Measurements from ENCODE around the gene CDC42BPB.
A peak's percentile ranks its signal among the peaks of the same experiment; 100 is the strongest.

CDC42BPB gene

GRCh38 chr14:103095210-103095778, 37.9 kb upstream of the CDC42BPB start:
- DNase-seq = no peak

DNA sequence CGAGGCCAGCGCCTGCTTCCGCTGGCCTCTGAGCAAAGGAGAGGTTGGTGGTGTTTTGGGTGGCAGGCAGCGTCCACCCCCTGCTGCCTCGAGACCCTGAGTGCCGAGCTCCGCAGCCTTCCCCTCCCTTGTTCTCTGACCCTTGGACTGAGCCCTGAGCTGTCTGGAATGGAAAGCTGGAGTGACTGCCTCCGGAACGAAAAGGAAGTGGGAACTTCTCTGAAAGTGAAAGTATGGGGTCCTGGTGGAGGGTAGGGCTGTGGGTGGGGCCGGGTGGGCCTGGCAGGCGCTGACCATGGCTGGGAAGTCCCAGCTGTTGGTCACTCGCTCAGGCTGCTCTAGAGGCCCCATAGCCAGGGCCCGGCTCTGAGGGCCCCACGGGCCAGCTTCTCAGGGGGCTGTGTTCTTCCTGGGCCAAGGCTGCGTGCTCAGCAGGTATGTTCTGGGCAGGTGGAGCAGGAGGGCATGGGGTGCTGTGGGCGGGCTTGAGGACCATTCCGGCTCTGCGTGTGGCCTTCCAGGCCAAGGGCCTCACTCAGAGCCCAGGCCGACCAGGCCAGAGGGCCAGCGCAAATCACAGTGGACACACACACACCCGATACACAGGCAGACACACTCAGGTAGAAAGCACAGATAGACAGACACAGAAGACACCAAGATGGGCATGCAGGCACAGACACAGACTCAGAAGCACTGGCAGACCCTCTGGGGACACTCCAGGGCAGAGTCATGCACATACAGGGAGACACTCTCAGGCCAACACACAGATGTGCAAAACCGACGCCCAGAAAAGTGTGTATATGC, 37.3 kb upstream of the CDC42BPB start, which contains the start of gene EXOC3L4:
EXOC3L4 (plus strand) TSS at position 320 of the 804 bp plus-strand sequence. CDS start 5,495 bp downstream, outside the sequence.
- DNase-seq = no peak

DNA sequence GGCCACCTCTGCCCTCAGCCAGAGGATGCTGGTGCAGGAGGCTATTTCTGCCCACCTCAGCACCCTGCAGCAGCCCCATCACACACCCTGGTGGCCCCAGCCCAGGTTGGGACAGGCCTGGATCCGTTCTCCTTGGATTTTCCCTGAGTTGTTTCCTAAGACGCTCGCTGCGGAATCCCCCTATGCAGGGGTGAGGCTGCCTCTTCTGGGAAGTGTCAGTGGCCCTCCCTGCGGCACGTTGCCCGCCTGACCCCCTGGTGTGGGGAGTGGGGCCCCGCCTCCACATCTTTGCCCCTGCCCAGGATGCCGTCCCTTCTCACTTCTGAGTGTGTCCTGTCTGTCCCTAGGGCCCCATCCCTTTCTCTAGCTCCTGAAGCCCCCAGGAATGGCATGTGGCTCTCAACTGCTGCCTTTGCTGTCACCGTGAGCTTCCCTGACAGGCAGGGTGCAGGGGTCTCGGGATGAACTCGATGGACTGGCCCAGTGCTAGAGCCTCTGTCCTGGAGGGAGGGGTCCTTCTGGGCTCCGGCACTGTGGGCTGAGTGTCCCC, 36.6 kb upstream of the CDC42BPB start:
- DNase-seq = no peak

DNA sequence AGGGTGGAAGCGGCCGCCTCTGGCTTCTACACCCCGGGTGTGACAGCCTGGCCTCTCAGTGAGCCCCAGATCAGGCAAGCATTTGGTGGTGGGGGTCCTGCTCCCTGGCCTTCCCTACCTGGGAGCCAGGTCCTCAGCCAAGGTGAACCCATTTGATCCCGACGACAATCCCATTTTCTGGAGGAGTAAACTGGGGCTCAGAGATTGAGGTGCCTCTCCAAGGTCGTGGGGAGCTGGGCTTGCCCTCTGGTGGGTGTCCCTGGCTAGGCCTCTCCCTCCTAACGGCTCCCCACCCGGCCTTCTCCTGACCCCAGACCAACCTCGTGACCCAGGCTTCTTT, 34.5 kb upstream of the CDC42BPB start:
- DNase-seq = no peak

GRCh38 chr14:103091041-103091882, 33.9 kb upstream of the CDC42BPB start:
- DNase-seq = peak; percentile 77

DNA sequence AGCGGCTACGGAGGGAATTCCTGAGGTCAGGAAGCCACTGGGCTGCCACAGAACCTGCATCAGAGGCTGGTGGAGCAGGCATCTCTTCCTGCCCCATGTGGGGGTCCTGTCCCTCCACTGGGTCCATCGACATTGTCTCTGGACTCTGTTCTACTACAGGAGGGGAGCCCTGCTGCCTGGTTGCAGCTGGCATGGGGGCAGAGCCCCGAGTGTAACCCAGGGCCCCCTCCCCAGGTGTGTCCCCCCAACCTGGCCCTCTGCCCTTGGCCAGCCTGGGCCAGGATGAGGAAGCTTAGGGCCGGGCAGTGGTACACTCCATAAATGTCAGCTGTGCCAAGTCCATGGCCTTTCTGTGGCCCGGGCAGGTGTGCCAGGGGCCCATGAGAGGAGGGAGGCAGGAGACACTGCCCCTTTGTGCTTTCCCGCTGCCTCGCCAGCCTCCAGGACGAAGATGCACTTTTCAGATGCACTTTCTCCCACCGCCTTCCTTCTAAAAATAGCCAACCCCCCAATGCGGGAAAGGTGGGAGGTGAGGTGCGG, 33.2 kb upstream of the CDC42BPB start:
- no peak for DNase-seq

- no peak for DNase-seq
These were observed 32.3 kb upstream of the CDC42BPB start for GRCh38 chr14:103089386-103090335.

DNA sequence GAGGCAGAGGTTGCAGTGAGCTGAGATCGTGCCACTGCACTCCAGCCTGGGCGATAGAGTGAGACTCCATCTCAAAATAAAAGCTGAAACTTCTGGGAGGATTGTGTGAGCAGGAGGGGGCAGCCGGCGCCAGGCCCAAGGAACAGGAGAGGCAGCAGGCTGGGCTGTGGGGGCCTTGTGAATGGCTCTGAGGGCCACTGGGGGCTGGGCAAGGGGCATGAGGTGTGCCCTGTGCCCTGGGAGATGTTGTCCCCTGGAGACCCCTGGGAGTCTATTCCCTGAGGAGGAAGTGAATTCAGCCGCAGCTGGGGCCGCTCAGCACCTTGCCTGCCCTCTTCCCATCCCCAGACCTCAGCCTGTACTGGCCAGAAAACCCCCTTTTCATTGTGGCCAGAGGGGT, 31.6 kb upstream of the CDC42BPB start:
- no peak for DNase-seq

DNA sequence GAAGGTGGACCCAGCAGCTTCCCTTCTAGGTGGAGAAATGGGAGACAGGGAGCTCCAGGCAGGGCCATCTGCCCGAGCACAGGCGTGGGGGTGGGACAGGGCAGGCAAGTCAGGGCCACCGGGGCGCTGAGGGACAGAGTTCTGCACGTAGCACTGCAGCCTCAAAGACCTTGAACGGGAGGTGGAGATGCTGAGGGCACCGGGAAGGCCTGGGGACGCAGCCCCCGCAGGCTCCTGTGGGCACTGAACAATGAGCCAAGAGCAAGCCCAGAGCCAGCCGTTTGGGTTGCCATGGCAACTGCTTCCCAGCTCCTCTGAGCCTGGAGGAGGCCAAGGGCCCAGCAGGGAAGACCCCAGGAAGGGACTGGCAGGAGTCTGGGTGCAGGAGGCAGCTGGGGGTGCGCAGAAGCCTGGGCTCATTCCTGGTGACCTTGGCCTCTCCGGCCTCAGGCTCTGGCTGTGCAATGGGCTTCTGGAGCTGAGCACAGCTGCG, 30.0 kb upstream of the CDC42BPB start:
- no peak for DNase-seq

DNA sequence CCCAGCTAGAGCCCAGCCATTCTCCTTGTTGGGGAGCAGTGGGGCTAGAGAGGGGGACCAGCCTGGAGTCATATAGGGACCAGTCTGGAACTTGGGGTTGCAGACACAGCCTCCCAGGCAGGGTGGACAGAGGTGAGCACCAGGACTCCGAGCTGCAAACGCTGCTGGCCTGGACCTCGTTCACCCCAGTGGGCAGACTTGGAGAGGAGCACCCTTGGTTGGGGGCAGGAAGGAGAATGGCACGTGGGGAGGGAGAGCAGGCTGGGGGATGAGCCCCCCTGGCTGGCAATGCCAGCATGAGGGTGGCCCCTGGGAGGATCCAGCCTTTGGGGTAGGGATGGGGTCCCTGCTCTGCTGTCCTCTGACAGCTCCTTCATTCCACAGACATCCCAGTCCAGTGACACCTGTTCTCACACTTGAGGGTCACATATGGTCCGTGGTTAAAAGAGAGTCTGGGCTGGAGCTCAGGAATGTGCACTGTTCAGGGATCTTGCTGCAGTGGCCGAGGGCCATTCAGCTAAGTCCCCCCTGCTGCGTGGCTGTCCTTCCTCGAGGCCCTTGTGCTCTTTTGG, 29.5 kb upstream of the CDC42BPB start:
- no peak for DNase-seq

DNA sequence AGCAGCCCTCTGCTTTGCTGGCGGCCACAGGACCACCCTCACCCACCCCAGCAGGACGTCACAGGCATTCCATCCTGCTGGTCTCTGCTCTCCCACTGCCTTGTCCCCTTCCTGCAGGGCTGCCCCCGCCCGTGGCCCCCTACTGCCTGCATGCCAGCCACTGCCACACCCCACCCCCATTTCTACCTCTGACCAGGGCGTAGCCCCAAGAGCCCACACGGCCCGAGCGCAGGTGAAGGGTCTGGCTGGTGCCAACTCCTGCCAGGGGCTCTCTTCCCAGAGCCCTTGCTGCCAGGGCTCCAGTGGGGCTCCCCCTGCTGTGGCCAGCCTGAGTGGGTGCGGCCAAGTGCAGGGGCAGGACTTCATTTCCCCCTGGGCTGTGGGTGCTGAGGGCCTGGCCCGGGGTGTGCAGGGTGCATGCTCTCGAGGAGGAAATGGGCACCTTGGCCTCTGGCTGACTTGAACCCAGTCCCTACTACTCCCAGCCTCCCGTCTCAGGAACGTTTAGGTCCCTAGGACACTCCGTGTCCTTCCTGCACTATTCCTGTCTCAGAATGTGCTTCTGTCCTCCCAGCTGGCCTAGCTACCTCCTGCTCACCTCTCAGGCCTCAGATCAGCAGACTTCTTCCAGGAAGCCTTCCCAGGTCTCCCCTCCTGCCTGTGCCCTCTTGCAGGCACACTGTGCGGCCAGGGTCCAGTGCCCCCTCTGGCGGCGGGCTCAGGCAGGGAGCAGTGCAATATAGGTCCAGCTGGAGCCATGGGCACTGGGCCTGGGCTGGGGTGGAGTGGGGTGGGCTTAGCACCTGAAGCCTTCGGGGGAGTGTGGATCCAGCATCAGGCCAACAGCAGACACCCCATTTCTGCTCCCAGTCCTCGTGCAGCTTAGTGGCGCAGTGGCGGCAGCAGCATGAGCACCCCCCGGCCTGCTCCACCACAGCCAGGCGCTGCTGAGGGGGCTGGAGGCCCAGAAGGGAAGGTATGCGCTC, 28.1 kb upstream of the CDC42BPB start:
- DNase-seq = no peak

DNA sequence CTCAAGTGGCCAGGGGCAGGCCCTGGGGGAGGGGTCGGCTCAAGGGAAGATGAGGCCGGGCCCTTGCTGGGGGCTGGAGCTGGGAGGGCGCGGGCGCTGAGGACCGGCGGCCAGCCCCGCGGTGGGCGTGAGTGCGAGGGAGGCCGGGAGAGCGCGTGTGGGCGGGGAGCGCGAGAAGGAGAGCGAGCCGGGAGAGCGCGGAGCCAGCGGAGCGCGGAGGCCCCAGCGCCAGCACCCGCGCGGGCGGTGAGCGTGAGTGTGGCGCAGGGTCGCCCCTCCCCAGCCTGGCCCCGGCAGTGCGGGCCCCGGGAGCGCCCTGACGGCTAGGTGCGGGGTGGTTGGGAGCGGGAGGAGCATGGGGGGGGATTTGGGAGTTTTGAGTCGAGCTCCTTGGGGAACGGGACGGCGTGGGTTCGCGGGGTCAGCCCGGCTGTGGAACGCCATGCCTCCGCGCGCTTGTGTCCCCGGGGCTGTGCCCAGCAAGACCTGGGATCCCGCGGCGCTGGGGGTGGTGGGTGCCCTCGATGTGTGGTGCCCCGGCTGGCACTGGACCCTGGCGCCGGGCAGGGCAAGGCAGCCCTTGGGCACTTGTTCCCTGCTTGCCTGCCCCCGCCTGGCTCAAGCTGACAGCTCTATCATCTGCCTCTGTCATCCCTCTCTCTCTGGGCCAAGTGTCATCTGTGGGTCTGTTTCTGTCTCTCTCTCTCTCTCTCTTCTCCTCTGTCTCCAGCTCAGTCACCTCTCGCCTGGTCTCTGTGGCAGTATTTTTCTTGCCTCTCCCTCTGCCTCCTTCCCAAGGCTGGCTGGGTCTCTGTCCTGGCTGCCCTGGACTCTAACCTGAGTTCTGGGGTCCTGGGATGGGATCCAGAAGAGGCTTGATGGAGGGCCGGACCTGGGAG, 26.9 kb upstream of the CDC42BPB start, which contains the start of gene LBHD2:
LBHD2 (plus strand) TSS at position 190 of the 899 bp plus-strand sequence. CDS start 1,803 bp downstream, outside the sequence.
- no peak for DNase-seq

DNA sequence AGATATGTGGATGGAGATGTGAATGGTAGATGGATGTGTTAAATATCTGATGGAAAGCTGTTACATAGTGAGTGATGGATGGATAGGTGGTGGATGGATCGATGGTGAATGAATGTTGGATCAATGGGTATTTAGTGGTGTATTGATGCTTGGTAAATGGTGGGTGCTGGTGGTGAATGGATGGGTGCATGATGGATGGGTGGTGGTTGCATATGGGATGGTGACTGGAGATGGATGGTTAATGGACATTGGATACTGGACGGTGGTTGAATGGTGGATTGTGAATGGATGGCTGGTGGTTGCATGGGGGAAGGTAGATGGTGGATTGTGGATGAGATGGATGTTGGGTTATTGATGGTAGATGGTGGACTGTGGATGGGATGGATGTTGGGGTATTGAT, 24.6 kb upstream of the CDC42BPB start:
- no peak for DNase-seq

GRCh38 chr14:103078860-103079587, 21.7 kb upstream of the CDC42BPB start:
- DNase-seq = no peak

DNA sequence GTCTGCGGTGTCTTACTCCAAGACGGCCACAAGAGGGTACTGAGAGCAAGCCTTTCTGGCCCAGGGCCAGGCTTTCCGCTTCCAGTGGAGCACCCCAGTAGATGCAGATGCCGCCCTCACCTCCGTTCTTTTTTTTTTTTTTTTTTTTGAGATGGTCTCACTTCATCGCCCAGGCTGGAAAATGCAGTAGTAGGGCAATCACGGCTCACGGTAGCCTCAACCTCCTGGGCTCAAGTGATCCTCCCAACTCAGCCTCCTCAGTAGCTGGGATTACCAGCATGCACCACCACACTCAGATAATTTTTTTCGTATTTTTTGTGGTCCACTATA, 21.0 kb upstream of the CDC42BPB start:
- DNase-seq = peak; percentile 83

- DNase-seq = peak; percentile 79
These were observed 17.5 kb upstream of the CDC42BPB start for GRCh38 chr14:103074729-103075367.

GRCh38 chr14:103073876-103074728, 16.8 kb upstream of the CDC42BPB start:
- peak; percentile 52 for DNase-seq

Measured in islet precursor cell (in vitro differentiated cells).